ENCODE measurements around the gene RNF212.

DNA sequence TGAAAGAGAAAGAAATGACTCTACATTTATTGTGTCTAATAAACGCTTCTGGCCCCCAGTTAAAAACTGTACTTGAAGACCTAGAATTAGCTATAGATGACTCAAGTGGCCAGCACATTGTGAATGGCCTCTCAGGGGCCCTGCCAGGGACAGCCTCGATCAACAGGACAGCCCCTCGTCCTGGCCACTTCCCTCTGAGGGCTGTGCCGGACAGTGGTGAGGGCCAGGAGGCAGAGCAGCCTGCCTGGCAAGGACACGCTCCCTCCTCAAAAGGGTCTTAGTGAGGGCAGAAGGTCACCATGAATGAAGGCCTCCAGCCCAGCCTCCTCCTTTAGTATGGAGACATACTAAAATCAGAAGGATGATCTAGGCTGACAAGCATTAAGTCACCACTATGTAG is 16.5 kb downstream of the RNF212 start:
- TF ChIP-seq POLR2A (IDR thresholded peaks at IDR 0.05) = no peak
- TF ChIP-seq, protein P1, sequence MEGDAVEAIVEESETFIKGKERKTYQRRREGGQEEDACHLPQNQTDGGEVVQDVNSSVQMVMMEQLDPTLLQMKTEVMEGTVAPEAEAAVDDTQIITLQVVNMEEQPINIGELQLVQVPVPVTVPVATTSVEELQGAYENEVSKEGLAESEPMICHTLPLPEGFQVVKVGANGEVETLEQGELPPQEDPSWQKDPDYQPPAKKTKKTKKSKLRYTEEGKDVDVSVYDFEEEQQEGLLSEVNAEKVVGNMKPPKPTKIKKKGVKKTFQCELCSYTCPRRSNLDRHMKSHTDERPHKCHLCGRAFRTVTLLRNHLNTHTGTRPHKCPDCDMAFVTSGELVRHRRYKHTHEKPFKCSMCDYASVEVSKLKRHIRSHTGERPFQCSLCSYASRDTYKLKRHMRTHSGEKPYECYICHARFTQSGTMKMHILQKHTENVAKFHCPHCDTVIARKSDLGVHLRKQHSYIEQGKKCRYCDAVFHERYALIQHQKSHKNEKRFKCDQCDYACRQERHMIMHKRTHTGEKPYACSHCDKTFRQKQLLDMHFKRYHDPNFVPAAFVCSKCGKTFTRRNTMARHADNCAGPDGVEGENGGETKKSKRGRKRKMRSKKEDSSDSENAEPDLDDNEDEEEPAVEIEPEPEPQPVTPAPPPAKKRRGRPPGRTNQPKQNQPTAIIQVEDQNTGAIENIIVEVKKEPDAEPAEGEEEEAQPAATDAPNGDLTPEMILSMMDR (IDR thresholded peaks at IDR 0.05) = no peak

Measured in thyroid gland (tissue), 4 donors.